A549 (cell line): ENCODE results near the gene CHST5. TPM values are rescaled to one million over a fixed set of nuclear protein-coding genes. Genes with fewer than 3 reads are reported as not detected.
A peak's percentile ranks its signal among the peaks of the same experiment; 100 is the strongest.
"Not testable (repeated sequence)": the region's sequence is repeated elsewhere in the genome, so short reads cannot be mapped to it uniquely, and the experiment has no call there.

Experiments
- ATAC-seq, 2 experiments: fragments of 200-7000 bp in 1 of 2; fragments of >200 bp in 1 of 2; cut with Nextera tagmentation in 1 of 2; cut with Tn5 transposase in 1 of 2; 3 replicates each; pipeline versions ENCODE4 v1.8.0 to v1.9.1; 2018 to 2020; ENCODE audit warnings: mild to moderate bottlenecking in 1 of 2, moderate library complexity in 1 of 2
- CTCF ChIA-PET: fragments of 300-600 bp; sonication (Branson Sonifier 250); formaldehyde crosslinking; extraction: SDS; loops from one replicate; lab custom pipeline; 2021; ENCODE audit warnings: antibody characterized with exemption, inconsistent platforms; lab: Yijun Ruan, JAX
- POLR2A ChIA-PET: fragments of 350-600 bp; formaldehyde crosslinking; extraction: SDS; loops from one replicate; lab custom pipeline; 2021; ENCODE audit warnings: antibody characterized with exemption, inconsistent platforms; lab: Yijun Ruan, JAX
- DNase-seq, 2 experiments: peaks; one replicate each; pipeline versions ENCODE4 v3.0.0 to v3.0.0-alpha.2; 2011 to 2016; ENCODE audit warnings: low read depth in 1 of 2, low spot score in 1 of 2
- FAIRE-seq: peaks from 2 replicates; lab custom pipeline; 2011; peaks lifted over from hg19 to GRCh38; lab: Jason Lieb, UNC
- H3K27ac ChIP-seq, 2 experiments: fragments of >200 bp; sonication (Bioruptor Twin); formaldehyde crosslinking; 3 replicates each; pipeline ENCODE4 v1.5.1; 2016 to 2017
- H3K4me1 ChIP-seq: fragments of >200 bp; sonication (Bioruptor Twin); formaldehyde crosslinking; 3 replicates; pipeline ENCODE4 v1.6.1; 2016
- H3K4me2 ChIP-seq: fragments of >200 bp; sonication (Bioruptor Twin); formaldehyde crosslinking; 3 replicates; pipeline ENCODE4 v1.6.1; 2016
- H3K4me3 ChIP-seq: fragments of >200 bp; sonication (Bioruptor Twin); formaldehyde crosslinking; 3 replicates; pipeline ENCODE4 v1.5.1; 2016
- H3K9me3 ChIP-seq: fragments of >200 bp; sonication (Bioruptor Twin); formaldehyde crosslinking; 3 replicates; pipeline ENCODE4 v1.6.1; 2016
- BHLHE40 ChIP-seq: IDR thresholded peaks from 2 replicates; pipeline ENCODE4 v1.6.1; 2012; ENCODE audit warnings: low read depth, low read length, inconsistent platforms
- CBX2 ChIP-seq: fragments of 200-600 bp; sonication (generic); IDR thresholded peaks from 2 replicates; pipeline ENCODE4 v1.6.1; 2016; ENCODE audit warnings: low read depth, mild to moderate bottlenecking, borderline replicate concordance
- CBX8 ChIP-seq: fragments of 200-600 bp; sonication (generic); IDR thresholded peaks from 2 replicates; pipeline ENCODE4 v1.6.1; 2016
- CHD4 ChIP-seq: fragments of 200-600 bp; sonication (generic); IDR thresholded peaks from 2 replicates; pipeline ENCODE4 v1.6.1; 2016; ENCODE audit warnings: antibody characterized with exemption, mild to moderate bottlenecking, borderline replicate concordance
- CTCF ChIP-seq: fragments of >200 bp; sonication (Bioruptor Twin); formaldehyde crosslinking; IDR thresholded peaks from 3 replicates; pipeline ENCODE4 v1.5.1; 2016
- EHF ChIP-seq: fragments of 250-450 bp; sonication (Bioruptor Pico); IDR thresholded peaks from 2 replicates; pipeline ENCODE4 v1.5.0; 2020; ENCODE audit warnings: mild to moderate bottlenecking
- EHMT2 ChIP-seq: fragments of 200-600 bp; sonication (generic); IDR thresholded peaks from 2 replicates; pipeline ENCODE4 v1.6.1; 2016; ENCODE audit warnings: antibody characterized with exemption, low read depth, mild to moderate bottlenecking, moderate library complexity
- ESRRA ChIP-seq: fragments of 150-350 bp; IDR thresholded peaks from 2 replicates; pipeline ENCODE4 v1.6.1; 2014; ENCODE audit warnings: mild to moderate bottlenecking, low read length, borderline replicate concordance
- FOXS1 ChIP-seq: fragments of 250-450 bp; sonication (Bioruptor Pico); IDR thresholded peaks from 2 replicates; pipeline ENCODE4 v1.5.0; 2020; ENCODE audit warnings: mild to moderate bottlenecking, moderate library complexity
- HDAC2 ChIP-seq: fragments of 200-600 bp; sonication (generic); IDR thresholded peaks from 2 replicates; pipeline ENCODE4 v1.6.1; 2016
- HES2 ChIP-seq: fragments of >200 bp; sonication (Bioruptor Twin); formaldehyde crosslinking; IDR thresholded peaks from 2 replicates; pipeline ENCODE4 v1.6.1; 2016
- HMGXB4 ChIP-seq: fragments of 250-450 bp; sonication (Bioruptor Pico); IDR thresholded peaks from 2 replicates; pipeline ENCODE4 v1.5.0; 2021; ENCODE audit warnings: mild to moderate bottlenecking, moderate library complexity, borderline replicate concordance
- KDM5A ChIP-seq: fragments of 200-600 bp; sonication (generic); IDR thresholded peaks from 2 replicates; pipeline ENCODE4 v1.6.1; 2016; ENCODE audit warnings: antibody characterized with exemption, mild to moderate bottlenecking
- MAFK ChIP-seq: fragments of 450-650 bp; IDR thresholded peaks from 2 replicates; pipeline ENCODE4 v1.6.1; 2014; ENCODE audit not compliant: partially characterized antibody
- MYC ChIP-seq: IDR thresholded peaks from 2 replicates; pipeline ENCODE4 v1.6.1; 2012; ENCODE audit warnings: mild to moderate bottlenecking, inconsistent platforms, low read length, improper control_type of control experiment, borderline replicate concordance
- RAD21 ChIP-seq, 2 experiments: fragments of >200 bp in 1 of 2; sonication (Bioruptor Twin) in 1 of 2; formaldehyde crosslinking in 1 of 2; IDR thresholded peaks in 1 of 2; conservative IDR thresholded peaks in 1 of 2; 2 replicates in 1 of 2; 3 replicates in 1 of 2; pipeline ENCODE4 v1.6.1; 2012 to 2018; ENCODE audit warnings: inconsistent platforms in 1 of 2
- RCOR1 ChIP-seq: fragments of 150-350 bp; IDR thresholded peaks from 2 replicates; pipeline ENCODE4 v1.6.1; 2014; ENCODE audit warnings: antibody characterized with exemption, low read length, low read depth
- RFX5 ChIP-seq: fragments of 450-650 bp; IDR thresholded peaks from 2 replicates; pipeline ENCODE4 v1.7.1; 2014; ENCODE audit warnings: antibody characterized with exemption, mild to moderate bottlenecking, moderate library complexity
- ZSCAN20 ChIP-seq: fragments of 250-450 bp; sonication (Bioruptor Pico); IDR thresholded peaks from 2 replicates; pipeline ENCODE4 v1.8.0; 2022; ENCODE audit warnings: mild to moderate bottlenecking, moderate library complexity
- WGBS: methylation state at CpG from one replicate; pipeline ENCODE4 v1.1.6; 2017; ENCODE audit errors: missing lambda C conversion rate; 5-methylcytosine and 5-hydroxymethylcytosine counted together
- polyA plus RNA-seq, 4 experiments: library from polyadenylated mRNA; depleted of rRNA in 3 of 4; stranded (reverse); fragments of >200 nt; fragmentation: RNase III in 1 of 4; extraction: RNeasy Plus Mini Kit Qiagen cat#74134 plus additional on column Dnase treatment in 1 of 4; gene quantifications; 2 replicates in 3 of 4; 3 replicates in 1 of 4; pipeline ENCODE4 v1.2.3, GENCODE V29; 2011 to 2017

CHST5 gene
- polyA plus RNA-seq, 2 of the 4 experiments (the other 2 are of a cell fraction) = 0.05 TPM; not detected in 1

GRCh38 chr16:75550211-75550662 is 14.3 kb upstream of the CHST5 start:
- ChIA-PET CTCF (interaction anchor here (0.7 to 8.3 kb wide), 15 partner anchors 10 to 348 kb away, joined by 3 to 51 read pairs (median 3); partner anchors contain the start of gene CHST5), POLR2A (no interaction called here)
- H3K9me3 ChIP-seq = no peaks in the 10 kb centered on the region
- peaks cover 6% of the 10 kb centered on the region; the same call in 2 of the 3 replicates for H3K4me1 ChIP-seq
- FAIRE-seq (no peak), DNase-seq (peak; percentile 49 to 61), ATAC-seq (peak; percentile 55 to 56; a peak in 4 of 6 replicates)
- TF ChIP-seq FOXS1 (CRISPR knock-in tag) = no peak
- no peak for TF ChIP-seq HDAC2
- TF ChIP-seq RAD21 (conservative IDR thresholded peaks at IDR 0.05 in 1 of 2, IDR thresholded peaks at IDR 0.05 in 1 of 2) = peak in 1 of 2 experiments; percentile 65; a peak in 2 of 5 replicates
- no peak overlapping the region for H3K4me2 ChIP-seq
- H3K4me3 ChIP-seq = no peak overlapping the region
- H3K27ac ChIP-seq = no peak overlapping the region
- WGBS = 84% methylated on average over 7 of the region's 7 CpGs

- ATAC-seq, H3K4me3 ChIP-seq, H3K27ac ChIP-seq, H3K4me1 ChIP-seq, FAIRE-seq, POLR2A ChIA-PET, H3K4me2 ChIP-seq, H3K9me3 ChIP-seq, DNase-seq: not testable (repeated sequence)
- 83% methylated on average over 9 of the region's 9 CpGs for WGBS
- CTCF ChIA-PET = interaction anchor here (1.0 to 8.3 kb wide), 3 partner anchors 16 to 77 kb away, joined by 3 to 51 read pairs (median 22); no protein-coding TSS in a partner anchor
Measured at GRCh38 chr16:75548456-75548855, 12.5 kb upstream of the CHST5 start.

- H3K27ac ChIP-seq = no peak overlapping the region
- FAIRE-seq = no peak
- no peaks in the 10 kb centered on the region for H3K4me1 ChIP-seq
- ChIA-PET CTCF (interaction anchor here (2.2 kb wide), 1 partner anchor 29 kb away, joined by 10 read pairs; no protein-coding TSS in a partner anchor), POLR2A (no interaction called here)
- no peaks in the 10 kb centered on the region for H3K9me3 ChIP-seq
- ATAC-seq = no peak
- 87% methylated on average over 7 of the region's 7 CpGs for WGBS
- H3K4me2 ChIP-seq = no peak overlapping the region
- no peak for DNase-seq
- no peak overlapping the region for H3K4me3 ChIP-seq
- no peak for TF ChIP-seq EHF
- no peak for TF ChIP-seq ZSCAN20 (CRISPR knock-in tag)
- no peak for TF ChIP-seq KDM5A
- TF ChIP-seq HES2 = no peak
- TF ChIP-seq RCOR1 = no peak
- TF ChIP-seq CBX2 = no peak
- TF ChIP-seq EHMT2 = no peak
- TF ChIP-seq CBX8 = no peak
- no peak for TF ChIP-seq HMGXB4
- TF ChIP-seq RAD21 (conservative IDR thresholded peaks at IDR 0.05 in 1 of 2, IDR thresholded peaks at IDR 0.05 in 1 of 2) = no peak
- no peak for TF ChIP-seq ESRRA
- no peak for TF ChIP-seq CHD4
- no peak for TF ChIP-seq MAFK
- no peak for TF ChIP-seq RFX5
- TF ChIP-seq BHLHE40 = no peak
- no peak for TF ChIP-seq CTCF
- no peak for TF ChIP-seq MYC
Measured at GRCh38 chr16:75546293-75546692, 10.4 kb upstream of the CHST5 start.

GRCh38 chr16:75545879-75546278 is 10.0 kb upstream of the CHST5 start:
- CTCF ChIA-PET = interaction anchor here (2.2 kb wide), 1 partner anchor 28 kb away, joined by 10 read pairs; no protein-coding TSS in a partner anchor
- H3K4me1 ChIP-seq, POLR2A ChIA-PET: not testable (repeated sequence)

GRCh38 chr16:75542462-75542861 is 6.6 kb upstream of the CHST5 start:
- POLR2A ChIA-PET, DNase-seq, H3K4me3 ChIP-seq, H3K4me1 ChIP-seq, FAIRE-seq, H3K27ac ChIP-seq, H3K9me3 ChIP-seq, ATAC-seq, H3K4me2 ChIP-seq: not testable (repeated sequence)
- CTCF ChIA-PET = interaction anchor here (1.0 kb wide), 1 partner anchor 26 kb away, joined by 3 read pairs; no protein-coding TSS in a partner anchor
- WGBS = 81% methylated on average over 8 of the region's 8 CpGs

More at GRCh38 chr16:75545879-75546278, 10.0 kb upstream of the CHST5 start:
- WGBS = 100% methylated on average over 1 of the region's 1 CpG
- not testable (repeated sequence) for H3K9me3 ChIP-seq, H3K4me2 ChIP-seq, H3K27ac ChIP-seq, FAIRE-seq, ATAC-seq, H3K4me3 ChIP-seq, DNase-seq
